ENCODE results near the gene PHLPP1. TPM values are rescaled to one million over a fixed set of nuclear protein-coding genes. Genes with fewer than 3 reads are reported as not detected.

Gene PHLPP1
- total RNA-seq, 1 experiment from 2014 or later: 14.1 TPM

- TF ChIP-seq EZH2phosphoT487 (IDR thresholded peaks at IDR 0.05; ENCODE audit: borderline replicate concordance, low read length) (no peak), EZH2 (IDR thresholded peaks at IDR 0.05; ENCODE audit: low read length, unreplicated experiment) (no peak), CTCF (conservative IDR thresholded peaks at IDR 0.05; ENCODE audit: low read depth, low read length) (no peak)
- Histone ChIP-seq H3K9ac (ENCODE audit: low read length) (no peak overlapping the region), H3K4me3 (ENCODE audit: low read length) (no peak overlapping the region), H3K27ac (ENCODE audit: low read length) (no peak overlapping the region), H3K36me3 (ENCODE audit: low read depth, low read length) (0 out of 2 replicates have a peak, but pooled peaks cover under 1% of the 10 kb centered on the region), H3K79me2 (ENCODE audit: low read length) (no peaks in the 10 kb centered on the region), H3K4me1 (ENCODE audit: insufficient read depth, low read length) (no peaks in the 10 kb centered on the region; the same call in 1 of the 2 replicates), H3K9me3 (ENCODE audit: low read length) (no peaks in the 10 kb centered on the region), H3F3A (ENCODE audit: low read length, unreplicated experiment) (no peaks in the 10 kb centered on the region), H2AFZ (ENCODE audit: low read length) (no peak overlapping the region), H4K20me1 (ENCODE audit: low read length) (no peaks in the 10 kb centered on the region), H3K4me2 (ENCODE audit: low read length) (no peak overlapping the region), H3K27me3 (ENCODE audit: low read length) (no peaks in the 10 kb centered on the region), H3K9me2 (replicated peaks; ENCODE audit: low read length) (no peaks in the 10 kb centered on the region)
- BruUV-seq (replicated peaks): no TSS peak
- ChIA-PET POLR2A (ENCODE audit: unreplicated experiment) (no interaction called here), CTCF (no interaction called here)
- no peak for ATAC-seq
- intact Hi-C loops (cut with micrococcal nuclease): no loop called here
- no peak for DNase-seq
Observed at GRCh38 chr18:62914871-62915392, 199.6 kb downstream of the PHLPP1 start.

DNA sequence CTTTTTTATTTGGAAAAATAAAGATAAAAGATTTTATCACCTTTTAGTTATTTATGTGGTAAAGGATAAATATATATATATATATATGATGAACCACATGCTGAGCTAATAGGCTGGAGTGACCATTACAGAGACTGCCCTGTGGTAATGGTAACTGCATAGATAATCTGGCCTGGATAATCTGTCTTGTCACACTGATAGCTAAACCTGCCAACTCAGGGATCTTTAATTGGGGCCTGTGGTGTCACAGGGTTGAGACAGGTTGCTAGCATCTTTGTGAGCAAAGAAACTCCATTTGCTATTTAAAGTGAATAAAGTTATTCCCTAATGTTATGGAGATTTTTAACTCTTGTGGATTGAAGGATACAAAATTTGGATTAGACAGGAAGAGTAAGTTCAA, 203.0 kb downstream of the PHLPP1 start:
- BruUV-seq (replicated peaks): no TSS peak
- Histone ChIP-seq H4K20me1 (ENCODE audit: low read length) (no peaks in the 10 kb centered on the region), H3K4me2 (ENCODE audit: low read length) (no peak overlapping the region), H2AFZ (ENCODE audit: low read length) (no peak overlapping the region), H3K4me3 (ENCODE audit: low read length) (no peak overlapping the region), H3K9me3 (ENCODE audit: low read length) (no peaks in the 10 kb centered on the region), H3K9me2 (replicated peaks; ENCODE audit: low read length) (no peaks in the 10 kb centered on the region), H3K27ac (ENCODE audit: low read length) (no peak overlapping the region), H3K79me2 (ENCODE audit: low read length) (no peaks in the 10 kb centered on the region), H3K36me3 (ENCODE audit: low read depth, low read length) (0 out of 2 replicates have a peak, but pooled peaks cover 4% of the 10 kb centered on the region), H3K9ac (ENCODE audit: low read length) (no peak overlapping the region), H3K27me3 (ENCODE audit: low read length) (no peaks in the 10 kb centered on the region), H3K4me1 (ENCODE audit: insufficient read depth, low read length) (peaks cover 13% of the 10 kb centered on the region), H3F3A (ENCODE audit: low read length, unreplicated experiment) (no peaks in the 10 kb centered on the region)
- CTCF ChIA-PET: no interaction called here
- DNase-seq: no peak
- TF ChIP-seq EZH2 (IDR thresholded peaks at IDR 0.05; ENCODE audit: low read length, unreplicated experiment) (no peak), CTCF (conservative IDR thresholded peaks at IDR 0.05; ENCODE audit: low read depth, low read length) (no peak), EZH2phosphoT487 (IDR thresholded peaks at IDR 0.05; ENCODE audit: borderline replicate concordance, low read length) (no peak)
- intact Hi-C loops (cut with micrococcal nuclease): no loop called here
- POLR2A ChIA-PET (ENCODE audit: unreplicated experiment): no interaction called here
- ATAC-seq: no peak

DNA sequence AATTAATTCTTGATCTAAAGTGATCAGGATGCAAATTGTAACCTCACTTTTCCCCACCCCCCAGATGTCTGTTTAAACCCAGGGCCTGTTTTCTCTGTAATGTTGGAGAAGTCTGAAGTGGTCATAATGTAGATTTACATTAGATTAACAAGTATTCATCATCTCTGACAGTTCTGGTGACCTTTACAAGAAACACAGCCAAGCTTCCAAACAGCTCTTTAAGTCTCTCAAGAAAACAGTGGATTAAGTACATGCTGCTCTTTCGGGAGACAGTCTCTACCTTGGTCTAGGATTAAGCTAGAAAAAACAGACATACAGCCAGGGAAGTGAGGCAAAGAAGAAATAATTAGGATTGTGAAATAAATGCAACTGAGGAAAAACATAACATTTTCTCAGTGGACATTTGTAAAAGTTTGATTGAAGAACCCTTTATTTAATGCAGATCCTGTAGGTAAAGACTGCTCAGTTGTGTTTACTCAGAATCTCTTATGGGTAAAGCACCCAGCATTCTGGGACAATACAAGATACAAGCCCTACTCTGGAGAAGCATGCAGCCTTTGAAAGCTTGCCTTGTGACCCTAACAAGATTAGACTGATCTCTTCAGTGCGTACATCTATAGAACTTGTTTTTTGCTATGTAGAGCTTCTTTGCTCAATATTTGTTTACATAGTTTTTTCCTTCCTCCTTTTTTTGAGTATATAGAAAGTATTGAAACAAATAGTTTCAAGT, 203.9 kb downstream of the PHLPP1 start:
- peaks cover 14% of the 10 kb centered on the region for H3K4me1 ChIP-seq (ENCODE audit: insufficient read depth, low read length)
- no peaks in the 10 kb centered on the region for H3K9me2 ChIP-seq (replicated peaks; ENCODE audit: low read length)
- no peaks in the 10 kb centered on the region for H3K79me2 ChIP-seq (ENCODE audit: low read length)
- H3K36me3 ChIP-seq (ENCODE audit: low read depth, low read length): 0 out of 2 replicates have a peak, but pooled peaks cover 4% of the 10 kb centered on the region
- ATAC-seq: peak; percentile 38
- H2AFZ ChIP-seq (ENCODE audit: low read length): no peak overlapping the region
- TF ChIP-seq EZH2 (IDR thresholded peaks at IDR 0.05; ENCODE audit: low read length, unreplicated experiment): no peak
- no peak for TF ChIP-seq EZH2phosphoT487 (IDR thresholded peaks at IDR 0.05; ENCODE audit: borderline replicate concordance, low read length)
- no peak for TF ChIP-seq CTCF (conservative IDR thresholded peaks at IDR 0.05; ENCODE audit: low read depth, low read length)
- no peak overlapping the region for H3K9ac ChIP-seq (ENCODE audit: low read length)
- no peaks in the 10 kb centered on the region for H3K9me3 ChIP-seq (ENCODE audit: low read length)
- no peak for DNase-seq
- BruUV-seq (replicated peaks): no TSS peak
- no peaks in the 10 kb centered on the region for H3K27me3 ChIP-seq (ENCODE audit: low read length)
- H3K4me2 ChIP-seq (ENCODE audit: low read length): no peak overlapping the region
- H4K20me1 ChIP-seq (ENCODE audit: low read length): no peaks in the 10 kb centered on the region
- ChIA-PET CTCF (no interaction called here), POLR2A (ENCODE audit: unreplicated experiment) (no interaction called here)
- no peak overlapping the region for H3K4me3 ChIP-seq (ENCODE audit: low read length)
- no peak overlapping the region for H3K27ac ChIP-seq (ENCODE audit: low read length)
- no peaks in the 10 kb centered on the region for H3F3A ChIP-seq (ENCODE audit: low read length, unreplicated experiment)
- intact Hi-C loops (cut with micrococcal nuclease): no loop called here

All from PC-3 (cell line).